ENCODE data around the gene KCNG2. TPM values are rescaled to one million over a fixed set of nuclear protein-coding genes. Genes with fewer than 3 reads are reported as not detected.

KCNG2 gene
- total and polyA plus RNA-seq, 4 donors, result 0.03 to 0.23 (median 0.08) TPM; not detected in 1

DNA sequence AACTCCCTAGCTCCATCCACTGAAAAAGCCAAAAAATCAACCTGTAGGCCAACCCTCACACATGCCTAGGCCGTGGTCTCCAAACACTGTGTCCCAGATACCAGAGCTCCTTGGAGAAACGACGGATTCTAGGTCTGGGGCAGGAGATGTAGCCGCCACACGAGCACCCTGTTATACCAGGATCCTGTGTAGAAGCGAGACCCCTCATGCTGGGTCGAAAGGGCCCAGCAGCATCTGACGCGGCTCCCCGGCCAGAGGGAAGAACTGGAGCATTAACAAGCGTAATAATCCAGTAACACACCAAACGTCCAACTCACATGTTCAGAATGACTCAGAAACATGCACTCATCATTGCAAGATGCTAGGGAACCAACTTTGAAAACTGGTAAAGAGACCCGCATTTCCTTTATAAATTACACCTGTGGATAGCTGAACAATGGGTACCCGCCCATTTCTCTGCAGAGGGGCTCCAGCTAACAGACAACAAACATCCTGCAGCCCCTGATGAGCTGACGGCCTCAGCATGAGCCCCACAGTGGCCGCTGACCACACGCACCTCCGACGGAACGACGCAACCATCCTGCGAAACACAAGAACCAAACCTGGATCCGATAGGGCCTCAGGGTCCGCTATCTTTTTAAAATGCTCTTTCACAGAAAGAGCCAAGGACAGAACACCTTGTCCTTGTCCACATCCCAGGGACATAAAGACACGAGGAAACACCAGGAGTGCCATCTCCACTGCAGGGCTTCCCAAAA is 139.5 kb downstream of the KCNG2 start:
- 91% methylated on average over 25 of the region's 25 CpGs for WGBS
- Histone ChIP-seq H3K36me3 (ENCODE audit: control insufficient read depth in 4 of 4, insufficient read depth in 3 of 4, low read depth in 1 of 4, low read length in 3 of 4) (peaks cover 0 to 6% (median 3%) of the 10 kb centered on the region in 4 donors), H3K9ac (ENCODE audit: low read depth in 1 of 2, low read length in 2 of 2) (no peak overlapping the region), H3K4me3 (ENCODE audit: low read depth in 1 of 3, low read length in 3 of 3) (no peak overlapping the region), H3K27me3 (ENCODE audit: control insufficient read depth in 4 of 4, insufficient read depth in 4 of 4, low read length in 3 of 4) (no peaks in the 10 kb centered on the region), H3K9me3 (ENCODE audit: control insufficient read depth in 4 of 4, low read length in 3 of 4) (no peaks in the 10 kb centered on the region), H3K27ac (ENCODE audit: low read depth in 1 of 2, low read length in 2 of 2) (peak overlapping the region; percentile 83 to 86), H3K4me1 (ENCODE audit: control insufficient read depth in 4 of 4, insufficient read depth in 4 of 4, low read length in 3 of 4) (peaks cover 33 to 86% (median 78%) of the 10 kb centered on the region in 4 donors)
- TF ChIP-seq, protein P1, sequence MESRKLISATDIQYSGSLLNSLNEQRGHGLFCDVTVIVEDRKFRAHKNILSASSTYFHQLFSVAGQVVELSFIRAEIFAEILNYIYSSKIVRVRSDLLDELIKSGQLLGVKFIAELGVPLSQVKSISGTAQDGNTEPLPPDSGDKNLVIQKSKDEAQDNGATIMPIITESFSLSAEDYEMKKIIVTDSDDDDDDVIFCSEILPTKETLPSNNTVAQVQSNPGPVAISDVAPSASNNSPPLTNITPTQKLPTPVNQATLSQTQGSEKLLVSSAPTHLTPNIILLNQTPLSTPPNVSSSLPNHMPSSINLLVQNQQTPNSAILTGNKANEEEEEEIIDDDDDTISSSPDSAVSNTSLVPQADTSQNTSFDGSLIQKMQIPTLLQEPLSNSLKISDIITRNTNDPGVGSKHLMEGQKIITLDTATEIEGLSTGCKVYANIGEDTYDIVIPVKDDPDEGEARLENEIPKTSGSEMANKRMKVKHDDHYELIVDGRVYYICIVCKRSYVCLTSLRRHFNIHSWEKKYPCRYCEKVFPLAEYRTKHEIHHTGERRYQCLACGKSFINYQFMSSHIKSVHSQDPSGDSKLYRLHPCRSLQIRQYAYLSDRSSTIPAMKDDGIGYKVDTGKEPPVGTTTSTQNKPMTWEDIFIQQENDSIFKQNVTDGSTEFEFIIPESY (IDR thresholded peaks at IDR 0.05), result no peak
- no peak for TF ChIP-seq YY1 (IDR thresholded peaks at IDR 0.05)
- TF ChIP-seq HNF4G (IDR thresholded peaks at IDR 0.05), result no peak
- no peak for TF ChIP-seq FOXA1 (IDR thresholded peaks at IDR 0.05)
- no peak for TF ChIP-seq GABPA (IDR thresholded peaks at IDR 0.05 in 1 of 2, conservative IDR thresholded peaks at IDR 0.05 in 1 of 2)
- TF ChIP-seq EGR1 (IDR thresholded peaks at IDR 0.05; ENCODE audit: low read depth in 2 of 2), result no peak
- DNase-seq (ENCODE audit: low spot score), result no peak

DNA sequence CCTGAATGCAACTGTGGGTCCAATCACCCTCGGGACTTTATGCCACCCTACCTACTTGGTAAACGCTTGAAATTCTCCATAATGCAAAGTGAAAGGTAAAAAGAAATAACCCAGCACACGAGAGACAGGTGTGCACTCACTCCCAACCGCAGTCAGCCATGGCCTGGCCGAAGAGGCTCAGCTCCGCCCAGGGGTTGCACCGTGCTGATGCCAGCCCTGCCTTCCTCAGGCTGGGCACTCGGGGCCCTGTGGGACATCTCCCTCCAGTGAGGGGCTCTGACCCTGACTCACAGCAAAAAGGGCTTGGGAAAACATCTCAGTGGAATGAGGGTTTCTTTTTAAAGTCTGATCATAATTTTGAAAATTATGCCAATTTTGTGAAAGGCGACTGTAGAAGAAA is 140.5 kb downstream of the KCNG2 start:
- no peak for TF ChIP-seq NR2F2 (IDR thresholded peaks at IDR 0.05)
- TF ChIP-seq RXRA (IDR thresholded peaks at IDR 0.05), result no peak
- no peak for TF ChIP-seq HNF4G (IDR thresholded peaks at IDR 0.05)
- TF ChIP-seq TAF1 (conservative IDR thresholded peaks at IDR 0.05), result no peak
- no peak for TF ChIP-seq FOXA1 (IDR thresholded peaks at IDR 0.05)
- no peak for TF ChIP-seq FOXA2 (IDR thresholded peaks at IDR 0.05)
- no peak for TF ChIP-seq YY1 (IDR thresholded peaks at IDR 0.05)
- TF ChIP-seq SP1 (IDR thresholded peaks at IDR 0.05), result no peak
- no peak for TF ChIP-seq GABPA (IDR thresholded peaks at IDR 0.05 in 1 of 2, conservative IDR thresholded peaks at IDR 0.05 in 1 of 2)
- TF ChIP-seq, protein P2, sequence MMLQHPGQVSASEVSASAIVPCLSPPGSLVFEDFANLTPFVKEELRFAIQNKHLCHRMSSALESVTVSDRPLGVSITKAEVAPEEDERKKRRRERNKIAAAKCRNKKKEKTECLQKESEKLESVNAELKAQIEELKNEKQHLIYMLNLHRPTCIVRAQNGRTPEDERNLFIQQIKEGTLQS (IDR thresholded peaks at IDR 0.05), result no peak
- TF ChIP-seq, protein P3, sequence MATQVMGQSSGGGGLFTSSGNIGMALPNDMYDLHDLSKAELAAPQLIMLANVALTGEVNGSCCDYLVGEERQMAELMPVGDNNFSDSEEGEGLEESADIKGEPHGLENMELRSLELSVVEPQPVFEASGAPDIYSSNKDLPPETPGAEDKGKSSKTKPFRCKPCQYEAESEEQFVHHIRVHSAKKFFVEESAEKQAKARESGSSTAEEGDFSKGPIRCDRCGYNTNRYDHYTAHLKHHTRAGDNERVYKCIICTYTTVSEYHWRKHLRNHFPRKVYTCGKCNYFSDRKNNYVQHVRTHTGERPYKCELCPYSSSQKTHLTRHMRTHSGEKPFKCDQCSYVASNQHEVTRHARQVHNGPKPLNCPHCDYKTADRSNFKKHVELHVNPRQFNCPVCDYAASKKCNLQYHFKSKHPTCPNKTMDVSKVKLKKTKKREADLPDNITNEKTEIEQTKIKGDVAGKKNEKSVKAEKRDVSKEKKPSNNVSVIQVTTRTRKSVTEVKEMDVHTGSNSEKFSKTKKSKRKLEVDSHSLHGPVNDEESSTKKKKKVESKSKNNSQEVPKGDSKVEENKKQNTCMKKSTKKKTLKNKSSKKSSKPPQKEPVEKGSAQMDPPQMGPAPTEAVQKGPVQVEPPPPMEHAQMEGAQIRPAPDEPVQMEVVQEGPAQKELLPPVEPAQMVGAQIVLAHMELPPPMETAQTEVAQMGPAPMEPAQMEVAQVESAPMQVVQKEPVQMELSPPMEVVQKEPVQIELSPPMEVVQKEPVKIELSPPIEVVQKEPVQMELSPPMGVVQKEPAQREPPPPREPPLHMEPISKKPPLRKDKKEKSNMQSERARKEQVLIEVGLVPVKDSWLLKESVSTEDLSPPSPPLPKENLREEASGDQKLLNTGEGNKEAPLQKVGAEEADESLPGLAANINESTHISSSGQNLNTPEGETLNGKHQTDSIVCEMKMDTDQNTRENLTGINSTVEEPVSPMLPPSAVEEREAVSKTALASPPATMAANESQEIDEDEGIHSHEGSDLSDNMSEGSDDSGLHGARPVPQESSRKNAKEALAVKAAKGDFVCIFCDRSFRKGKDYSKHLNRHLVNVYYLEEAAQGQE (IDR thresholded peaks at IDR 0.05), result no peak
- no peak for TF ChIP-seq RAD21 (IDR thresholded peaks at IDR 0.05)
- no peaks in the 10 kb centered on the region for H3K9me3 ChIP-seq (ENCODE audit: control insufficient read depth in 4 of 4, low read length in 3 of 4)
- peak overlapping the region in 1 of 2 donors; percentile 86 for H3K27ac ChIP-seq (ENCODE audit: low read depth in 1 of 2, low read length in 2 of 2)
- H3K4me1 ChIP-seq (ENCODE audit: control insufficient read depth in 4 of 4, insufficient read depth in 4 of 4, low read length in 3 of 4), result peaks cover 41 to 95% (median 86%) of the 10 kb centered on the region in 4 donors
- no peak overlapping the region for H3K9ac ChIP-seq (ENCODE audit: low read depth in 1 of 2, low read length in 2 of 2)
- no peak for DNase-seq (ENCODE audit: low spot score)
- no peak overlapping the region for H3K4me3 ChIP-seq (ENCODE audit: low read depth in 1 of 3, low read length in 3 of 3)
- 52% methylated on average over 9 of the region's 9 CpGs for WGBS
- no peaks in the 10 kb centered on the region for H3K27me3 ChIP-seq (ENCODE audit: control insufficient read depth in 4 of 4, insufficient read depth in 4 of 4, low read length in 3 of 4)
- peaks cover 3 to 12% (median 11%) of the 10 kb centered on the region in 4 donors for H3K36me3 ChIP-seq (ENCODE audit: control insufficient read depth in 4 of 4, insufficient read depth in 3 of 4, low read depth in 1 of 4, low read length in 3 of 4)

Data from liver (tissue), 9 donors.